WTC11 (cell line): ENCODE results near the gene THRA. TPM values are rescaled to one million over a fixed set of nuclear protein-coding genes. Genes with fewer than 3 reads are reported as not detected.

Experiments used
- ATAC-seq: fragments of 200-7000 bp; cut with Tn5 transposase; 2 replicates; pipeline ENCODE4 v1.10.0; 2021; ENCODE audit warnings: mild to moderate bottlenecking, moderate library complexity
- CTCF ChIA-PET: fragments of 300-600 bp; sonication (Branson Sonifier 250); formaldehyde crosslinking; loops from one replicate; lab custom pipeline; 2021; ENCODE audit warnings: antibody characterized with exemption; lab: Charles Lee
- POLR2A ChIA-PET: fragments of 350-600 bp; sonication (Branson Sonifier 250); formaldehyde crosslinking; loops from one replicate; lab custom pipeline; 2021; ENCODE audit warnings: antibody characterized with exemption; lab: Charles Lee
- DNase-seq: peaks from one replicate; pipeline ENCODE4 v3.0.0; 2021; ENCODE audit warnings: low spot score
- H3K27ac Mint-ChIP-seq: 2 replicates; pipeline ENCODE4 v1.8.0; 2021; ENCODE audit warnings: mixed read lengths
- H3K27me3 Mint-ChIP-seq: 2 replicates; pipeline ENCODE4 v1.8.0; 2021; ENCODE audit warnings: low read depth, mild to moderate bottlenecking, moderate library complexity, mixed read lengths
- H3K36me3 Mint-ChIP-seq: 2 replicates; pipeline ENCODE4 v1.8.0; 2021; ENCODE audit warnings: mixed read lengths
- H3K4me1 Mint-ChIP-seq: 2 replicates; pipeline ENCODE4 v1.8.0; 2022; ENCODE audit warnings: mixed read lengths
- H3K4me3 Mint-ChIP-seq: 2 replicates; pipeline ENCODE4 v1.8.0; 2021; ENCODE audit warnings: mild to moderate bottlenecking, moderate library complexity, mixed read lengths
- H3K9me3 Mint-ChIP-seq: 2 replicates; pipeline ENCODE4 v1.8.0; 2021; ENCODE audit warnings: mixed read lengths
- ETV6 ChIP-seq: sonication (generic); formaldehyde crosslinking; IDR thresholded peaks from 2 replicates; pipeline ENCODE4 v1.8.1; 2022; ENCODE audit warnings: mild to moderate bottlenecking, missing genetic modification reagents
- KAT7 ChIP-seq: sonication (generic); formaldehyde crosslinking; IDR thresholded peaks from 2 replicates; pipeline ENCODE4 v1.8.1; 2023; ENCODE audit warnings: missing genetic modification reagents, mild to moderate bottlenecking, borderline replicate concordance
- MXD4 ChIP-seq: fragments of 250-450 bp; sonication (Bioruptor Pico); IDR thresholded peaks from 2 replicates; pipeline ENCODE4 v1.8.0; 2021; ENCODE audit warnings: mild to moderate bottlenecking, moderate library complexity, borderline replicate concordance
- MYBL2 ChIP-seq: sonication (generic); formaldehyde crosslinking; IDR thresholded peaks from 2 replicates; pipeline ENCODE4 v1.8.1; 2023; ENCODE audit warnings: mild to moderate bottlenecking, moderate library complexity, missing genetic modification reagents
- ZNF232 ChIP-seq: sonication (generic); formaldehyde crosslinking; IDR thresholded peaks from 2 replicates; pipeline ENCODE4 v1.8.0; 2022; ENCODE audit warnings: mild to moderate bottlenecking, missing genetic modification reagents
- ZNF423 ChIP-seq: fragments of 250-450 bp; sonication (Bioruptor Pico); IDR thresholded peaks from 2 replicates; pipeline ENCODE4 v2.1.2; 2022; ENCODE audit warnings: mild to moderate bottlenecking, moderate library complexity
- total RNA-seq: library from RNA; stranded (reverse); gene quantifications from 3 replicates; pipeline ENCODE4 v1.2.3, GENCODE V29; 2021
- TF ChIP-seq, protein P1 (sequence below): sonication (generic); formaldehyde crosslinking; IDR thresholded peaks from 2 replicates; pipeline ENCODE4 v1.8.1; 2023; ENCODE audit warnings: mild to moderate bottlenecking, moderate library complexity, missing genetic modification reagents
- TF ChIP-seq, protein P2 (sequence below): sonication (generic); formaldehyde crosslinking; IDR thresholded peaks from 2 replicates; pipeline ENCODE4 v1.8.1; 2023; ENCODE audit warnings: mild to moderate bottlenecking, missing genetic modification reagents
- TF ChIP-seq, protein P3 (sequence below): sonication (generic); formaldehyde crosslinking; IDR thresholded peaks from 2 replicates; pipeline ENCODE4 v1.8.1; 2022; ENCODE audit warnings: low read depth, missing genetic modification reagents, borderline replicate concordance
- TF ChIP-seq, protein P4 (sequence below): sonication (generic); formaldehyde crosslinking; conservative IDR thresholded peaks from 2 replicates; pipeline ENCODE4 v1.8.1; 2023; ENCODE audit warnings: mild to moderate bottlenecking, low read depth, missing genetic modification reagents, moderate library complexity
- TF ChIP-seq, protein P5 (sequence below): sonication (generic); formaldehyde crosslinking; IDR thresholded peaks from 2 replicates; pipeline ENCODE4 v1.8.0; 2022; ENCODE audit warnings: mild to moderate bottlenecking, missing genetic modification reagents
- TF ChIP-seq, protein P6 (sequence below): sonication (generic); formaldehyde crosslinking; IDR thresholded peaks from 2 replicates; pipeline ENCODE4 v1.8.0; 2022; ENCODE audit warnings: mild to moderate bottlenecking, missing genetic modification reagents
- TF ChIP-seq, protein P7 (sequence below): sonication (generic); formaldehyde crosslinking; IDR thresholded peaks from 2 replicates; pipeline ENCODE4 v1.8.0; 2023; ENCODE audit warnings: mild to moderate bottlenecking, missing genetic modification reagents

The THRA gene
- total RNA-seq, 1 experiment from 2014 or later: 15.9 TPM

DNA sequence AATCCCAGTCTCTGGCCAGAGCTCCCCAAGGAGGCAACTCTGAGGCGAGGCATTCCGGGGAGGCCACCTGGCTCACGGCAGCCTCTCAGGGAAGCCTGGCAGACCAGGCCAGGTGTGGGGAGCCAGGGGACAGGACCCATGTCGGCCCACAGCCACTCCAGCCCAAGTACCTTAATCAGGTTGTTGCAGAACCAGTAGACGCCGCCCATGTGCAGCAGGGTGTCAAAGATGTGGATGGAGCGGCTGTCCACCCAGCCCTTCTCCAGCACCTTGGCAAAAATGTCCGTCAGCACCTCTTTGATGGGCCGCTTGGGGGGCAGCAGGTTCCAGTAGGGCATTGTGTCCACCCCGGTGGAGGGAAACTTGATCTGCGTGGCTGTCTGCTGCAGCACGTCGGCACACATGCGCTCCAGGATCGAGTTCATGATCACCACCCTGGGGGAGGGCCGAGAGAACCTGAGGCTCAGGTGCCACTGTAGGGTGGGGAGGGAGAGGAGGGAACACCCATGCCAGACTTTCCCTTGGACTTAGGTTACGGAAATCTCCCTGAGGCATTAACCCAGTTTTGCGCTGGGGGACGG is 39.7 kb upstream of the THRA start (continued):
- TF ChIP-seq, protein P1, sequence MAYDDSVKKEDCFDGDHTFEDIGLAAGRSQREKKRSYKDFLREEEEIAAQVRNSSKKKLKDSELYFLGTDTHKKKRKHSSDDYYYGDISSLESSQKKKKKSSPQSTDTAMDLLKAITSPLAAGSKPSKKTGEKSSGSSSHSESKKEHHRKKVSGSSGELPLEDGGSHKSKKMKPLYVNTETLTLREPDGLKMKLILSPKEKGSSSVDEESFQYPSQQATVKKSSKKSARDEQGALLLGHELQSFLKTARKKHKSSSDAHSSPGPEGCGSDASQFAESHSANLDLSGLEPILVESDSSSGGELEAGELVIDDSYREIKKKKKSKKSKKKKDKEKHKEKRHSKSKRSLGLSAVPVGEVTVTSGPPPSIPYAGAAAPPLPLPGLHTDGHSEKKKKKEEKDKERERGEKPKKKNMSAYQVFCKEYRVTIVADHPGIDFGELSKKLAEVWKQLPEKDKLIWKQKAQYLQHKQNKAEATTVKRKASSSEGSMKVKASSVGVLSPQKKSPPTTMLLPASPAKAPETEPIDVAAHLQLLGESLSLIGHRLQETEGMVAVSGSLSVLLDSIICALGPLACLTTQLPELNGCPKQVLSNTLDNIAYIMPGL (CRISPR knock-in tag): no peak

DNA sequence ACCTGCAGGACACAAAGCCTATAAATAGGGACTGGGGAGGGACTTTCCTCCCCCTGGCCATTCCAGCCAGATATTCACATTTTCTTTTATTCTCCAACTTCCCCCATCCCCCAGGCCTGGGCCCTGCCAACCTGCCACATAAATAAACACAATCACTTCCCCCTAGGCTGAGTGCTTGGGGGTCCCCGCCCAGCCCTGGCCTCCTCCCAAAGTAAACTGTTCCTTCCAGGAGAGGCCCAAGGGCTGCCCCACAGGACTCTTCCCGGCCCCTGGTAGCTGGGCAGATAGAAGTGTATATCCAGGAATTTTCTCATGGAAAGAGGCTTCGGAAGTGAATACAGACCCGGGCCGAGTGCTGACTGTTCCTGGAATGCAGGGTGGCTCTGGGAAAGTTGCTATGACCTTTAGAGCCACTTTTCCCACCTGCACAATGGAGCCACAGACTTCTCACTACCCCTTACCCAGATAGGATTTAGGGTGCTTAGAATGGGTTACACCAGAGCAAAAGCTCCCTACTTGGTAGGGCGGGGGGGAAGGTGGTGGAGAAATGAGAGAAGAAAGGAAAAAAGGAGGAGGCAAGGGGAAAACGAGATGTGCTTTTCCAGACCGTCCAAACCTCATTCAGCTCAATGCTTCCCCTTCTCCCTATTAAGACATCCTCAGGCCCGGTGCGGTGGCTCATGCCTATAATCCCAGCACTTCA is 39.0 kb upstream of the THRA start:
- CTCF ChIA-PET: interaction anchor here (1.0 to 5.0 kb wide), 2 partner anchors 8 to 52 kb away, joined by 5 to 128 read pairs; partner anchors contain the start of gene CSF3
- ATAC-seq: no peak
- POLR2A ChIA-PET: no interaction called here

DNA sequence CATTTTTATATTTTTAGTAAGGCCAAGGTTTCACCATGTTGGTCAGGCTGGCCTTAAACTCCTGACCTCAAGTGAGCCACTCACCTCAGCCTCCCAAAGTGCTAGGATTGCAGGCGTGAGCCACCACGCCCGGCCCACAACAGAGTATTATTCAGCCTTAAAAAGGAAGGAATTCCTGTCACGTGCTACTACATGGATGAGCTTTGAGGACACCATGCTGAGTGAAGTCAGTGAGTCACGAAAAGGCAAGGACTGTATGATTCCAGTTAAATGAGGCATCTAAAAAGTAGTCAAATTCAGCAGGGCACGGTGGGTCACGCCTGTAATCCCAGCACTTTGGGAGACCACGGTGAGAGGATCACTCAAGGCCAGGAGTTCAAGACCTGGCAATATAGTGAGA is 37.9 kb upstream of the THRA start:
- DNase-seq (no peak), ATAC-seq (no peak)
- TF ChIP-seq, protein P2, sequence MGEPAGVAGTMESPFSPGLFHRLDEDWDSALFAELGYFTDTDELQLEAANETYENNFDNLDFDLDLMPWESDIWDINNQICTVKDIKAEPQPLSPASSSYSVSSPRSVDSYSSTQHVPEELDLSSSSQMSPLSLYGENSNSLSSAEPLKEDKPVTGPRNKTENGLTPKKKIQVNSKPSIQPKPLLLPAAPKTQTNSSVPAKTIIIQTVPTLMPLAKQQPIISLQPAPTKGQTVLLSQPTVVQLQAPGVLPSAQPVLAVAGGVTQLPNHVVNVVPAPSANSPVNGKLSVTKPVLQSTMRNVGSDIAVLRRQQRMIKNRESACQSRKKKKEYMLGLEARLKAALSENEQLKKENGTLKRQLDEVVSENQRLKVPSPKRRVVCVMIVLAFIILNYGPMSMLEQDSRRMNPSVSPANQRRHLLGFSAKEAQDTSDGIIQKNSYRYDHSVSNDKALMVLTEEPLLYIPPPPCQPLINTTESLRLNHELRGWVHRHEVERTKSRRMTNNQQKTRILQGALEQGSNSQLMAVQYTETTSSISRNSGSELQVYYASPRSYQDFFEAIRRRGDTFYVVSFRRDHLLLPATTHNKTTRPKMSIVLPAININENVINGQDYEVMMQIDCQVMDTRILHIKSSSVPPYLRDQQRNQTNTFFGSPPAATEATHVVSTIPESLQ: no peak
- TF ChIP-seq MYBL2 (no peak), MXD4 (no peak), ZNF232 (no peak), ZNF423 (CRISPR knock-in tag) (no peak), KAT7 (CRISPR knock-in tag) (no peak), ETV6 (CRISPR knock-in tag) (no peak)
- TF ChIP-seq, protein P3, sequence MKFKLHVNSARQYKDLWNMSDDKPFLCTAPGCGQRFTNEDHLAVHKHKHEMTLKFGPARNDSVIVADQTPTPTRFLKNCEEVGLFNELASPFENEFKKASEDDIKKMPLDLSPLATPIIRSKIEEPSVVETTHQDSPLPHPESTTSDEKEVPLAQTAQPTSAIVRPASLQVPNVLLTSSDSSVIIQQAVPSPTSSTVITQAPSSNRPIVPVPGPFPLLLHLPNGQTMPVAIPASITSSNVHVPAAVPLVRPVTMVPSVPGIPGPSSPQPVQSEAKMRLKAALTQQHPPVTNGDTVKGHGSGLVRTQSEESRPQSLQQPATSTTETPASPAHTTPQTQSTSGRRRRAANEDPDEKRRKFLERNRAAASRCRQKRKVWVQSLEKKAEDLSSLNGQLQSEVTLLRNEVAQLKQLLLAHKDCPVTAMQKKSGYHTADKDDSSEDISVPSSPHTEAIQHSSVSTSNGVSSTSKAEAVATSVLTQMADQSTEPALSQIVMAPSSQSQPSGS: no peak
- TF ChIP-seq, protein P4, sequence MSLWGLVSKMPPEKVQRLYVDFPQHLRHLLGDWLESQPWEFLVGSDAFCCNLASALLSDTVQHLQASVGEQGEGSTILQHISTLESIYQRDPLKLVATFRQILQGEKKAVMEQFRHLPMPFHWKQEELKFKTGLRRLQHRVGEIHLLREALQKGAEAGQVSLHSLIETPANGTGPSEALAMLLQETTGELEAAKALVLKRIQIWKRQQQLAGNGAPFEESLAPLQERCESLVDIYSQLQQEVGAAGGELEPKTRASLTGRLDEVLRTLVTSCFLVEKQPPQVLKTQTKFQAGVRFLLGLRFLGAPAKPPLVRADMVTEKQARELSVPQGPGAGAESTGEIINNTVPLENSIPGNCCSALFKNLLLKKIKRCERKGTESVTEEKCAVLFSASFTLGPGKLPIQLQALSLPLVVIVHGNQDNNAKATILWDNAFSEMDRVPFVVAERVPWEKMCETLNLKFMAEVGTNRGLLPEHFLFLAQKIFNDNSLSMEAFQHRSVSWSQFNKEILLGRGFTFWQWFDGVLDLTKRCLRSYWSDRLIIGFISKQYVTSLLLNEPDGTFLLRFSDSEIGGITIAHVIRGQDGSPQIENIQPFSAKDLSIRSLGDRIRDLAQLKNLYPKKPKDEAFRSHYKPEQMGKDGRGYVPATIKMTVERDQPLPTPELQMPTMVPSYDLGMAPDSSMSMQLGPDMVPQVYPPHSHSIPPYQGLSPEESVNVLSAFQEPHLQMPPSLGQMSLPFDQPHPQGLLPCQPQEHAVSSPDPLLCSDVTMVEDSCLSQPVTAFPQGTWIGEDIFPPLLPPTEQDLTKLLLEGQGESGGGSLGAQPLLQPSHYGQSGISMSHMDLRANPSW (CRISPR knock-in tag): no peak
- TF ChIP-seq, protein P5, sequence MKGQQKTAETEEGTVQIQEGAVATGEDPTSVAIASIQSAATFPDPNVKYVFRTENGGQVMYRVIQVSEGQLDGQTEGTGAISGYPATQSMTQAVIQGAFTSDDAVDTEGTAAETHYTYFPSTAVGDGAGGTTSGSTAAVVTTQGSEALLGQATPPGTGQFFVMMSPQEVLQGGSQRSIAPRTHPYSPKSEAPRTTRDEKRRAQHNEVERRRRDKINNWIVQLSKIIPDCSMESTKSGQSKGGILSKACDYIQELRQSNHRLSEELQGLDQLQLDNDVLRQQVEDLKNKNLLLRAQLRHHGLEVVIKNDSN (CRISPR knock-in tag): no peak
- TF ChIP-seq, protein P6, sequence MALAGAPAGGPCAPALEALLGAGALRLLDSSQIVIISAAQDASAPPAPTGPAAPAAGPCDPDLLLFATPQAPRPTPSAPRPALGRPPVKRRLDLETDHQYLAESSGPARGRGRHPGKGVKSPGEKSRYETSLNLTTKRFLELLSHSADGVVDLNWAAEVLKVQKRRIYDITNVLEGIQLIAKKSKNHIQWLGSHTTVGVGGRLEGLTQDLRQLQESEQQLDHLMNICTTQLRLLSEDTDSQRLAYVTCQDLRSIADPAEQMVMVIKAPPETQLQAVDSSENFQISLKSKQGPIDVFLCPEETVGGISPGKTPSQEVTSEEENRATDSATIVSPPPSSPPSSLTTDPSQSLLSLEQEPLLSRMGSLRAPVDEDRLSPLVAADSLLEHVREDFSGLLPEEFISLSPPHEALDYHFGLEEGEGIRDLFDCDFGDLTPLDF (CRISPR knock-in tag): no peak
- TF ChIP-seq, protein P7, sequence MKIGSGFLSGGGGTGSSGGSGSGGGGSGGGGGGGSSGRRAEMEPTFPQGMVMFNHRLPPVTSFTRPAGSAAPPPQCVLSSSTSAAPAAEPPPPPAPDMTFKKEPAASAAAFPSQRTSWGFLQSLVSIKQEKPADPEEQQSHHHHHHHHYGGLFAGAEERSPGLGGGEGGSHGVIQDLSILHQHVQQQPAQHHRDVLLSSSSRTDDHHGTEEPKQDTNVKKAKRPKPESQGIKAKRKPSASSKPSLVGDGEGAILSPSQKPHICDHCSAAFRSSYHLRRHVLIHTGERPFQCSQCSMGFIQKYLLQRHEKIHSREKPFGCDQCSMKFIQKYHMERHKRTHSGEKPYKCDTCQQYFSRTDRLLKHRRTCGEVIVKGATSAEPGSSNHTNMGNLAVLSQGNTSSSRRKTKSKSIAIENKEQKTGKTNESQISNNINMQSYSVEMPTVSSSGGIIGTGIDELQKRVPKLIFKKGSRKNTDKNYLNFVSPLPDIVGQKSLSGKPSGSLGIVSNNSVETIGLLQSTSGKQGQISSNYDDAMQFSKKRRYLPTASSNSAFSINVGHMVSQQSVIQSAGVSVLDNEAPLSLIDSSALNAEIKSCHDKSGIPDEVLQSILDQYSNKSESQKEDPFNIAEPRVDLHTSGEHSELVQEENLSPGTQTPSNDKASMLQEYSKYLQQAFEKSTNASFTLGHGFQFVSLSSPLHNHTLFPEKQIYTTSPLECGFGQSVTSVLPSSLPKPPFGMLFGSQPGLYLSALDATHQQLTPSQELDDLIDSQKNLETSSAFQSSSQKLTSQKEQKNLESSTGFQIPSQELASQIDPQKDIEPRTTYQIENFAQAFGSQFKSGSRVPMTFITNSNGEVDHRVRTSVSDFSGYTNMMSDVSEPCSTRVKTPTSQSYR (CRISPR knock-in tag): no peak
- TF ChIP-seq, protein P1 (CRISPR knock-in tag): no peak
- Mint-ChIP-seq H3K9me3 (no peaks in the 10 kb centered on the region), H3K4me3 (no peak overlapping the region), H3K4me1 (no peaks in the 10 kb centered on the region), H3K27ac (no peak overlapping the region), H3K27me3 (no peaks in the 10 kb centered on the region), H3K36me3 (peaks cover 43% of the 10 kb centered on the region)
- ChIA-PET POLR2A (no interaction called here), CTCF (interaction anchor here (0.6 to 5.0 kb wide), 4 partner anchors 9 to 87 kb away, joined by 3 to 128 read pairs (median 6); partner anchors contain the start of gene CSF3)

More for the DNA sequence above, 39.0 kb upstream of the THRA start:
- DNase-seq: no peak
- peaks cover 35% of the 10 kb centered on the region for H3K36me3 Mint-ChIP-seq
- no peak overlapping the region for H3K4me3 Mint-ChIP-seq
- H3K27me3 Mint-ChIP-seq: no peaks in the 10 kb centered on the region
- H3K4me1 Mint-ChIP-seq: peaks cover 9% of the 10 kb centered on the region
- H3K27ac Mint-ChIP-seq: no peak overlapping the region
- H3K9me3 Mint-ChIP-seq: no peaks in the 10 kb centered on the region
- TF ChIP-seq MXD4: no peak
